Measurements from ENCODE around the gene BTRC.
"Not testable (repeated sequence)": the region's sequence is repeated elsewhere in the genome, so short reads cannot be mapped to it uniquely, and the experiment has no call there.

Gene BTRC

DNA sequence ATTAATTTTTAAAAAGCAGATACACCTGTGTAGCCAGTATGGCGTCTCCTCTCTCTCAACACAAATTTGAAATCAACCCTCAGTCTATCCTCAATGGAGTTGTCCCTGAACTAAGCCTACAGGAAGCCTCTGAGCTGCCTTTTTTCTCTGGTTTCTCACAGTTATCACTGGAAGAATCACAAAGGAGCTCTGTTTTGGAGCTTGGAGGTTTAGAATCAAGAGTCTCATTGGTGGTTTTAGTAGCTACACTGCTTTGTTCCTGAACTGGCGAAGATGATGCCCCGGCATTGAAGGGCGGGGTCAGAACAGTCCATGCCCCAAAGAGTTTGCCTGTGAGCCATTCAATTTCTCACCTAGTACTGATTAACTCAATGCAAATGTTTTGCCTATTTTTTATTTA lies 16.1 kb upstream of the BTRC start:
- TF ChIP-seq, protein P1, sequence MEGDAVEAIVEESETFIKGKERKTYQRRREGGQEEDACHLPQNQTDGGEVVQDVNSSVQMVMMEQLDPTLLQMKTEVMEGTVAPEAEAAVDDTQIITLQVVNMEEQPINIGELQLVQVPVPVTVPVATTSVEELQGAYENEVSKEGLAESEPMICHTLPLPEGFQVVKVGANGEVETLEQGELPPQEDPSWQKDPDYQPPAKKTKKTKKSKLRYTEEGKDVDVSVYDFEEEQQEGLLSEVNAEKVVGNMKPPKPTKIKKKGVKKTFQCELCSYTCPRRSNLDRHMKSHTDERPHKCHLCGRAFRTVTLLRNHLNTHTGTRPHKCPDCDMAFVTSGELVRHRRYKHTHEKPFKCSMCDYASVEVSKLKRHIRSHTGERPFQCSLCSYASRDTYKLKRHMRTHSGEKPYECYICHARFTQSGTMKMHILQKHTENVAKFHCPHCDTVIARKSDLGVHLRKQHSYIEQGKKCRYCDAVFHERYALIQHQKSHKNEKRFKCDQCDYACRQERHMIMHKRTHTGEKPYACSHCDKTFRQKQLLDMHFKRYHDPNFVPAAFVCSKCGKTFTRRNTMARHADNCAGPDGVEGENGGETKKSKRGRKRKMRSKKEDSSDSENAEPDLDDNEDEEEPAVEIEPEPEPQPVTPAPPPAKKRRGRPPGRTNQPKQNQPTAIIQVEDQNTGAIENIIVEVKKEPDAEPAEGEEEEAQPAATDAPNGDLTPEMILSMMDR (IDR thresholded peaks at IDR 0.05; ENCODE audit: low read depth, low read length) = no peak
- H3K4me3 ChIP-seq (ENCODE audit: low read depth, low read length) = no peak overlapping the region
- no peaks in the 10 kb centered on the region for H3K27me3 ChIP-seq (ENCODE audit: insufficient read depth, low read depth, severe bottlenecking)
- no peak for DNase-seq
- no peak overlapping the region for H3K27ac ChIP-seq
- H3K9me3 ChIP-seq (ENCODE audit: severe bottlenecking) = no peaks in the 10 kb centered on the region
- H3K36me3 ChIP-seq = no peaks in the 10 kb centered on the region

DNA sequence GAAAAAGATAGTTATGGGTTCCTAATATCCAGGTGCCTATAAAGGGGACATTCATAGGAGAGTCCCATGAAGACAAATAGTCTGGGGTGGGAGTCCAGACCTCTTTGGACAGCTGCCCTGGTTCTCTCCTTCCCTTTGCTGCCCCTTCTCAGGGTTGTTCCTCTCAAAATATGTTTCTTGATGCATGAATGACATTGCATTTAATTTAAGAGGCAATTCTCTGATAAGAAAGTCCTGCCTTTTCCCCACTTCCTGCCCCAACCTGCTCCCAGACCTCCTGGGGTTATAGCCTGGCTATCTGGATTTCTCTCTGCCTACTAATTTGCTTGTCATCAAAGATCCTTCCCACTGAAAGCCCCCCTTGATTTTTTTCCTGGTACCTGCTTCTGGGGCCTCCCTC lies 12.5 kb upstream of the BTRC start:
- TF ChIP-seq, protein P1 (IDR thresholded peaks at IDR 0.05; ENCODE audit: low read depth, low read length) = no peak
- Histone ChIP-seq H3K27ac (no peak overlapping the region), H3K27me3 (ENCODE audit: insufficient read depth, low read depth, severe bottlenecking) (no peaks in the 10 kb centered on the region), H3K4me3 (ENCODE audit: low read depth, low read length) (no peak overlapping the region), H3K9me3 (ENCODE audit: severe bottlenecking) (no peaks in the 10 kb centered on the region), H3K36me3 (no peaks in the 10 kb centered on the region)
- DNase-seq = no peak

DNA sequence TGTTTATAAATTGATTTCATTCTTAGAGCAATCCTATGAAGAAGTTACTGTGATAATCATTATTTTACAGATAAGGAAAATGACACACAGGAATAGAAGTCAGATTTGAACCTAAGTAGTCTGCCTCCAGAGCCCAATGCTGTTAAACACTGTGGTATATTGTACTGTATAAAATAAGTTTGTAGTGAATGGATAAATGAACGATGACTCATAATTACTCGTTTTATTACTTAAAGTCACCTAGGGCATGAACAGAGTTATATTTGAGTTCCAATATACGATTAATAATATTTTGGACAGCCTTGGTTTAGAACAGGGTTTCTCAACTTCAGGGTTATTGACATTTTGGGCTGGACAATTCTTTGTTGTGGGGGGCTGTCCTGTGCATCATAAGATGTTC lies 7.8 kb upstream of the BTRC start:
- Histone ChIP-seq H3K4me3 (ENCODE audit: low read depth, low read length) (no peak overlapping the region), H3K27ac (no peak overlapping the region), H3K9me3 (ENCODE audit: severe bottlenecking) (no peaks in the 10 kb centered on the region), H3K36me3 (no peaks in the 10 kb centered on the region), H3K27me3 (ENCODE audit: insufficient read depth, low read depth, severe bottlenecking) (no peaks in the 10 kb centered on the region)
- DNase-seq = no peak
- TF ChIP-seq, protein P1 (IDR thresholded peaks at IDR 0.05; ENCODE audit: low read depth, low read length) = no peak

DNA sequence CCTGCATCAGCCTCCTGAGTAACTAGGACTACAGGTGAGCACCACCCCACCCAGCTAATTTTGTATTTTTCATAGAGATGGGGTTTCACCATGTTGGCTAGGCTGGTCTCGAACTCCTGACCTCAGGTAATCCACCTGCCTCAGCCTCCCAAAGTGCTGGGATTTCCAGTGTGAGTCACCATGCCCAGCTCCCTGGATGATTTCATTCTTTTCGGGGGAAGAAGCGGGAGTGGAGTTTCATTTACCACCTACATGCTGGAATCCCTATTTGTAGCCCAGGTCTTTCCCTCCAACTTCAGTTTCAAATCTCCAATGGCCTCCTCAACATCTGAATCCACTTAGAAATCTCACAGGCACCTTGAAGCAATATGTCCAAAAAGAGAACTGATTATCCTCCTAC lies 2.9 kb upstream of the BTRC start:
- DNase-seq = no peak
- Histone ChIP-seq H3K36me3 (peaks cover 2% of the 10 kb centered on the region), H3K27me3 (ENCODE audit: insufficient read depth, low read depth, severe bottlenecking) (no peaks in the 10 kb centered on the region), H3K9me3 (ENCODE audit: severe bottlenecking) (no peaks in the 10 kb centered on the region), H3K4me3 (ENCODE audit: low read depth, low read length) (no peak overlapping the region), H3K27ac (no peak overlapping the region)
- TF ChIP-seq, protein P1 (IDR thresholded peaks at IDR 0.05; ENCODE audit: low read depth, low read length) = no peak

DNA sequence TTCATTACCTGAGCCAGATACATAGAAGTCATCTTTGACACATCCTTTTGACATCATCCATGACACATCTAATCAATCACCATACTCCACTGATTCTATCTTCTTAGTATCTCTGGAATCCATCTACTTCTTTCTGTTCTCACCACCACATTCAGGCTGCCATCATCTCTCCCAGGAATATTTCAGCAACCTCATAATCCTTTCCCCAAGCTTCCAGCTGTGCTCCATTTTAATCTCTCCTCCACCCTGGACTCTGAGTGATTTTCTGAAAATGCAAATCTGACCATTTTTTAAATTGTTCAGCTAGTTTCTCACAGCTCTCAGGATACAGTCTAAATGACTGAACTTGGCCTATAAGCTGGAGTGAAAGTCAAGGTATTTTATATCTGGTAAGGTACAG lies 2.5 kb upstream of the BTRC start:
- no peaks in the 10 kb centered on the region for H3K9me3 ChIP-seq (ENCODE audit: severe bottlenecking)
- H3K4me3 ChIP-seq (ENCODE audit: low read depth, low read length) = no peak overlapping the region
- H3K36me3 ChIP-seq = peaks cover 7% of the 10 kb centered on the region
- no peaks in the 10 kb centered on the region for H3K27me3 ChIP-seq (ENCODE audit: insufficient read depth, low read depth, severe bottlenecking)
- DNase-seq = no peak
- TF ChIP-seq, protein P1 (IDR thresholded peaks at IDR 0.05; ENCODE audit: low read depth, low read length) = no peak
- H3K27ac ChIP-seq = no peak overlapping the region

DNA sequence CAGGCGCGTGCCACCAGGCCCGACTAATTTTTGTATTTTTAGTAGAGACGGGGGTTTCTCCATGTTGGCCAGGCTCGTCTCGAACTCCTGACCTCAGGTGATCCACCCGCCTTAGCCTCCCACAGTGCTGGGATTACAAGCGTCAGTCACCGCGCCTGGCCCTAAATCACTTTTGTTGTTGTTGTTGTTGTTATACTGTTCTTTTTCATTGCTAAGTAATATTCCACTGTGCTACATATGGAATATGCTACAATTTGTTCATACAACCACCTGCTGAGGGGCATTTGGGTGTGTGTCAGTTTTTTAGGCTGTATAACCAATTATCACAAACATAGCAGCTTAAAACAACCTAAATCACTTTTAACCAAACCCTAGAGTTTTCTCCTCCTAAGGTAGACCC lies 1.1 kb upstream of the BTRC start:
- not testable (repeated sequence) for H3K27me3 ChIP-seq (ENCODE audit: insufficient read depth, low read depth, severe bottlenecking); H3K4me3 ChIP-seq (ENCODE audit: low read depth, low read length); H3K27ac ChIP-seq; H3K9me3 ChIP-seq (ENCODE audit: severe bottlenecking); DNase-seq
- H3K36me3 ChIP-seq = peaks cover 13% of the 10 kb centered on the region

Data from WERI-Rb-1 (cell line).